Body of pancreas (tissue), 4 donors: Measurements from ENCODE around the gene BACH2.

Experiments
- CTCF ChIP-seq, 7 experiments: fragments of 450-650 bp in 4 of 7; fragments of 200-600 bp in 3 of 7; sonication (generic) in 3 of 7; IDR thresholded peaks; one replicate each; pipeline ENCODE4 v1.5.1; 2016 to 2019; ENCODE audit warnings: antibody characterized with exemption in 7 of 7
- POLR2A ChIP-seq, 3 donors: fragments of 450-650 bp; IDR thresholded peaks; one replicate each; pipeline ENCODE4 v1.6.1; 2016; ENCODE audit warnings: antibody characterized with exemption in 3 of 3, mild to moderate bottlenecking in 2 of 3

GRCh38 chr6:90158936-90159335, 137.7 kb downstream of the BACH2 start:
- TF ChIP-seq CTCF (IDR thresholded peaks at IDR 0.05) (no peak), POLR2A (IDR thresholded peaks at IDR 0.05) (no peak)
